Activated T-helper 2 cell treated with anti-CD3 and anti-CD28 coated beads, Interferon-gamma antibody, Interleukin-2, Interleukin-4, amounts not matched to agents 10 μg/mL and 5 μg/mL and 100 μg/mL, durations not matched to agents 14 hours and 24 hours and 36 hours (primary cell): ENCODE results near the gene LAMA3. TPM values are rescaled to one million over a fixed set of nuclear protein-coding genes. Genes with fewer than 3 reads are reported as not detected.

ENCODE experiments used
- total RNA-seq: library from RNA; stranded (reverse); gene quantifications from 2 replicates; pipeline ENCODE4 v1.2.3, GENCODE V29; 2022

The LAMA3 gene
- total RNA-seq, 1 donor from 2014 or later, result not detected

Other genes with a start within 250 kb of the LAMA3 start
- 53.4 and 55.4 TPM in 2 replicates for gene RIOK3, start 236.2 kb upstream of the LAMA3 start, total RNA-seq
- 42.9 and 50.5 TPM in 2 replicates for gene RMC1, start 185.9 kb upstream of the LAMA3 start, total RNA-seq
- 29.0 and 31.4 TPM in 2 replicates for gene NPC1, start 102.9 kb upstream of the LAMA3 start, total RNA-seq
- gene ANKRD29, start 26.5 kb upstream of the LAMA3 start, total RNA-seq, result not detected in 2 replicates